Esophagus squamous epithelium (tissue), 5 donors: ENCODE measurements around the gene BRMS1L. TPM values are rescaled to one million over a fixed set of nuclear protein-coding genes. Genes with fewer than 3 reads are reported as not detected.
"Not testable (repeated sequence)": the region's sequence is repeated elsewhere in the genome, so short reads cannot be mapped to it uniquely, and the experiment has no call there.

Source experiments
- DNase-seq: peaks from one replicate; lab custom pipeline; 2025; lab: John Stamatoyannopoulos, UW
- H3K27ac ChIP-seq, 4 donors: fragments of 200-600 bp; sonication (generic); one replicate each; pipeline ENCODE4 v1.5.1; 2016 to 2019; ENCODE audit warnings: mild to moderate bottlenecking in 1 of 4
- H3K27me3 ChIP-seq, 4 donors: fragments of 200-600 bp; sonication (generic); 1 replicate in 3 of 4; 2 replicates in 1 of 4; pipeline versions ENCODE4 v1.5.1 to v1.6.0; 2017 to 2021; ENCODE audit warnings: antibody characterized with exemption in 1 of 4
- H3K36me3 ChIP-seq, 3 donors: fragments of 200-600 bp; sonication (generic); one replicate each; pipeline ENCODE4 v1.5.1; 2016 to 2019
- H3K4me1 ChIP-seq, 3 donors: fragments of 200-600 bp; sonication (generic); one replicate each; pipeline ENCODE4 v1.5.1; 2017 to 2019
- H3K4me3 ChIP-seq, 4 donors: fragments of 200-600 bp; sonication (generic); 1 replicate in 3 of 4; 2 replicates in 1 of 4; pipeline ENCODE4 v1.5.1; 2016 to 2019; ENCODE audit warnings: mild to moderate bottlenecking in 2 of 4, moderate library complexity in 1 of 4
- H3K9me3 ChIP-seq, 3 donors: fragments of 200-600 bp; sonication (generic); one replicate each; pipeline ENCODE4 v1.5.1; 2016 to 2019
- POLR2A ChIP-seq, 4 donors: fragments of 450-650 bp; IDR thresholded peaks; one replicate each; pipeline ENCODE4 v1.6.1; 2017; ENCODE audit warnings: antibody characterized with exemption in 4 of 4, mild to moderate bottlenecking in 4 of 4, moderate library complexity in 3 of 4
- WGBS, 2 donors: methylation state at CpG; one replicate each; pipeline ENCODE4 v1.1.5; 2018; 5-methylcytosine and 5-hydroxymethylcytosine counted together
- intact Hi-C: fragments of 100-400 bp; cut with DNase I; formaldehyde crosslinking; loops from one replicate; pipeline ENCODE4 v1.15.0; 2022
- total RNA-seq, 4 donors: library from RNA; depleted of rRNA; stranded (reverse); fragments of >200 nt; gene quantifications; one replicate each; pipeline ENCODE4 v1.1.0, GENCODE V29; 2016
- TF ChIP-seq, protein P1 (sequence below), 6 experiments: fragments of 450-650 bp in 4 of 6; fragments of 200-600 bp in 2 of 6; sonication (generic) in 2 of 6; IDR thresholded peaks; one replicate each; pipeline ENCODE4 v1.5.1; 2016 to 2019; ENCODE audit warnings: antibody characterized with exemption in 6 of 6, mild to moderate bottlenecking in 4 of 6, moderate library complexity in 4 of 6
- donor health status: DM: yes; HTN: yes; CAD: no.

The BRMS1L gene
- total RNA-seq, 4 donors from 2014 or later: 2.4 to 9.0 (median 5.3) TPM

DNA sequence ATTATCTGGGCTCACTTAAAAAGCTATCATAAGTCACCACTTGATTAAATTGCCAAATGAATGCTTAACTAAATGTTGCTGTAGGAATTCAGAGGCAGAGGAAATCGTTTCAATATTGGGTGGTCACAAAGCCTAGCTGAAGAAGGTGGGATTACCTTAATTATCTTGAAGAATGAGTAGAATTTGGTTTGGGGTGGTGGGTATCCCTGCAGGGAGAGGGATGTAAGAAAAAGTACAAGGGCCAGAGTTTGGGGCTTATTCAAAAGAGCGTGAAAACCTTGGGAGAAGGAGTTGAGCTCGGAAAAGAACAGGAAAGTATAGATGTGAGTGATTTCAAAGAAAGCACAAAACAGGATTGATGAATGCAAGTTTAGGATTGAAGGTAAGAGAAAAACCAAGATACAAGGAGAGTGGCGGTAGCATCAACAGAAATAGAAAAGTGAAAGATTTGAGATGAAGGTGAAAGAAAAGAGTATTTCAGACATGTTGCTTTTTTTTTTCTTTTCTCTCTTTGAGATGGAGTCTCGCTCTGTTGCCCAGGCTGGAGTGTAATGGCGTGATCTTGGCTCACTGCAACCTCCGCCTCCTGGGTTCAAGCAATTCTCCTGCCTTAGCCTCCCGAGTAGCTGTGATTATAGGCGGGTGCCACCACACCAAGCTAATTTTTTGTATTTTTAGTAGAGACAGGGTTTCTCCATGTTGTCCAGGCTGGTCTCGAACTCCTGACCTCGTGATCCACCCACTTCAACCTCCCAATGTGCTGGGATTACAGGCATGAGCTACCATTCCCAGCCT, 1.7 kb downstream of the BRMS1L start:
- TF ChIP-seq POLR2A (IDR thresholded peaks at IDR 0.05): no peak
- TF ChIP-seq, protein P1, sequence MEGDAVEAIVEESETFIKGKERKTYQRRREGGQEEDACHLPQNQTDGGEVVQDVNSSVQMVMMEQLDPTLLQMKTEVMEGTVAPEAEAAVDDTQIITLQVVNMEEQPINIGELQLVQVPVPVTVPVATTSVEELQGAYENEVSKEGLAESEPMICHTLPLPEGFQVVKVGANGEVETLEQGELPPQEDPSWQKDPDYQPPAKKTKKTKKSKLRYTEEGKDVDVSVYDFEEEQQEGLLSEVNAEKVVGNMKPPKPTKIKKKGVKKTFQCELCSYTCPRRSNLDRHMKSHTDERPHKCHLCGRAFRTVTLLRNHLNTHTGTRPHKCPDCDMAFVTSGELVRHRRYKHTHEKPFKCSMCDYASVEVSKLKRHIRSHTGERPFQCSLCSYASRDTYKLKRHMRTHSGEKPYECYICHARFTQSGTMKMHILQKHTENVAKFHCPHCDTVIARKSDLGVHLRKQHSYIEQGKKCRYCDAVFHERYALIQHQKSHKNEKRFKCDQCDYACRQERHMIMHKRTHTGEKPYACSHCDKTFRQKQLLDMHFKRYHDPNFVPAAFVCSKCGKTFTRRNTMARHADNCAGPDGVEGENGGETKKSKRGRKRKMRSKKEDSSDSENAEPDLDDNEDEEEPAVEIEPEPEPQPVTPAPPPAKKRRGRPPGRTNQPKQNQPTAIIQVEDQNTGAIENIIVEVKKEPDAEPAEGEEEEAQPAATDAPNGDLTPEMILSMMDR (IDR thresholded peaks at IDR 0.05): no peak
- H3K4me3 ChIP-seq: peak overlapping the region in 1 of 4 donors; percentile 79
- DNase-seq: no peak
- no peaks in the 10 kb centered on the region for H3K9me3 ChIP-seq
- no peaks in the 10 kb centered on the region for H3K27me3 ChIP-seq
- peaks cover 0 to 16% (median 0%) of the 10 kb centered on the region in 3 donors for H3K36me3 ChIP-seq
- peaks cover 2 to 27% (median 7%) of the 10 kb centered on the region in 3 donors for H3K4me1 ChIP-seq
- intact Hi-C loops: no loop called here
- H3K27ac ChIP-seq: no peak overlapping the region
- 90 to 91% methylated on average over 11 of the region's 11 CpGs for WGBS, 2 donors

DNA sequence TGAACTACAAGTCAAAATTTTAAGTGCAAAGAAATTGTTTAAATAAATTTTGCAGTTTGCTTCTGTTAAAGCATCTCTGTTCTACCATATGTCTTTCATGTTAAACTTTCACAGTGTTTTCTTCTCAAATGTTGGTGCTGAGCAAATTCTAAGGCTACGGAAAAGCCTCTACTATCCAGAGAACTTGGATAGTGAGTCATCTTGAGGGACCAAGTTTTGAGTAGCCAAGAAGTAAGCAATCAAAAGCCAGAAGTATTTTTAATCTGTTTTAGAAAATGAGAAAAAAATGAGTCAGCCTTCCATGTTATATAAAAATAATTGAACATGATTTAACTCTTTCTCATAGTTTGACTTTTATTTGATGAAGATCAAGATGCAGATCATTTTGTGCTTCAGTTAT, 3.3 kb downstream of the BRMS1L start:
- H3K4me3 ChIP-seq: no peak overlapping the region
- DNase-seq: no peak
- H3K27me3 ChIP-seq: no peaks in the 10 kb centered on the region
- intact Hi-C loops: no loop called here
- H3K36me3 ChIP-seq: peaks cover 0 to 31% (median 0%) of the 10 kb centered on the region in 3 donors
- 29 to 58% methylated on average over 1 of the region's 1 CpG for WGBS, 2 donors
- no peak for TF ChIP-seq POLR2A (IDR thresholded peaks at IDR 0.05)
- TF ChIP-seq, protein P1 (IDR thresholded peaks at IDR 0.05): no peak
- no peaks in the 10 kb centered on the region for H3K9me3 ChIP-seq
- no peak overlapping the region for H3K27ac ChIP-seq
- peaks cover 0 to 23% (median 7%) of the 10 kb centered on the region in 3 donors for H3K4me1 ChIP-seq

- peaks cover 0 to 5% (median 0%) of the 10 kb centered on the region in 3 donors for H3K9me3 ChIP-seq
- no peak overlapping the region for H3K27ac ChIP-seq
- WGBS, 2 donors: 88% methylated on average over 5 of the region's 5 CpGs
- intact Hi-C loops: no loop called here
- peaks cover 0 to 86% (median 8%) of the 10 kb centered on the region in 3 donors for H3K36me3 ChIP-seq
- no peaks in the 10 kb centered on the region for H3K27me3 ChIP-seq
- H3K4me3 ChIP-seq: no peak overlapping the region
- DNase-seq: no peak
- TF ChIP-seq, protein P1 (IDR thresholded peaks at IDR 0.05): no peak
- TF ChIP-seq POLR2A (IDR thresholded peaks at IDR 0.05): no peak
- no peaks in the 10 kb centered on the region for H3K4me1 ChIP-seq
Observed at GRCh38 chr14:35835208-35835982, 9.3 kb downstream of the BRMS1L start.

GRCh38 chr14:35841704-35842103, 15.6 kb downstream of the BRMS1L start:
- WGBS, 2 donors: 100% methylated on average over 2 of the region's 2 CpGs
- H3K36me3 ChIP-seq: peaks cover 8 to 94% (median 12%) of the 10 kb centered on the region in 3 donors
- intact Hi-C loops: not testable (repeated sequence)

DNA sequence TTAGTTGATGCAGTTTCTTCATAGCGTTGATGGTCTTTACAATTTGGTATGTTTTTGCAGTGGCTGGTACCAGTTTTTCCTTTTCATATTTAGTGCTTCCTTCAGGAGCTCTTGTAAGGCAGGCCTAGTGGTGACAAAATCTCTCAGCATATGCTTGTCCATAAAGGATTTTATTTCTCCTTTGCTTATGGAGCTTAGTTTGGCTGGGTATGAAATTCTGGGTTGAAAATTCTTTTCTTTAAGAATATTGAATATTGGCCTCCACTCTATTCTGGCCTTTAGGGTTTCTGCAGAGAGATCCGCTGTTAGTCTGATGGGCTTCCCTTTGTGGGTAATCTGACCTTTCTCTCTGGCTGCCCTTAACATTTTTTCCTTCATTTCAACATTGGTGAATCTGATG, 16.1 kb downstream of the BRMS1L start:
- WGBS, 2 donors: 93 to 95% methylated on average over 2 of the region's 2 CpGs
- peaks cover 8 to 94% (median 12%) of the 10 kb centered on the region in 3 donors for H3K36me3 ChIP-seq
- intact Hi-C loops: not testable (repeated sequence)

More at GRCh38 chr14:35841704-35842103, 15.6 kb downstream of the BRMS1L start:
- not testable (repeated sequence) for DNase-seq, H3K4me1 ChIP-seq, H3K27me3 ChIP-seq, H3K27ac ChIP-seq, H3K4me3 ChIP-seq
- H3K9me3 ChIP-seq: peaks cover 0 to 25% (median 8%) of the 10 kb centered on the region in 3 donors

More for the DNA sequence above, 16.1 kb downstream of the BRMS1L start:
- not testable (repeated sequence) for H3K4me3 ChIP-seq, H3K27me3 ChIP-seq, H3K27ac ChIP-seq, DNase-seq, H3K4me1 ChIP-seq
- H3K9me3 ChIP-seq: peaks cover 0 to 25% (median 8%) of the 10 kb centered on the region in 3 donors
